ENCODE measurements around the gene TMEM204.
A peak's percentile ranks its signal among the peaks of the same experiment; 100 is the strongest.

The TMEM204 gene

GRCh38 chr16:1538804-1539520, 5.5 kb downstream of the TMEM204 start:
- no peak for DNase-seq (ENCODE audit: low read depth in 2 of 2)

- no peak for DNase-seq (ENCODE audit: low read depth in 2 of 2)
Observed at GRCh38 chr16:1539720-1540555, 6.5 kb downstream of the TMEM204 start.

- no peak for DNase-seq (ENCODE audit: low read depth in 2 of 2)
Observed at GRCh38 chr16:1540556-1540855, 7.0 kb downstream of the TMEM204 start.

GRCh38 chr16:1541293-1542165, 8.1 kb downstream of the TMEM204 start:
- DNase-seq (ENCODE audit: low read depth in 2 of 2) = no peak

GRCh38 chr16:1542166-1542500, 8.7 kb downstream of the TMEM204 start:
- no peak for DNase-seq (ENCODE audit: low read depth in 2 of 2)

GRCh38 chr16:1542533-1542932, 9.1 kb downstream of the TMEM204 start:
- no peak for DNase-seq (ENCODE audit: low read depth in 2 of 2)

- peak; percentile 49 to 51 for DNase-seq (ENCODE audit: low read depth in 2 of 2)
Observed at GRCh38 chr16:1543085-1543896, 9.8 kb downstream of the TMEM204 start.

- DNase-seq (ENCODE audit: low read depth in 2 of 2) = no peak
Observed at GRCh38 chr16:1545044-1546040, 11.9 kb downstream of the TMEM204 start.

GRCh38 chr16:1546430-1546829, 13.0 kb downstream of the TMEM204 start:
- no peak for DNase-seq (ENCODE audit: low read depth in 2 of 2)

- no peak for DNase-seq (ENCODE audit: low read depth in 2 of 2)
Observed at GRCh38 chr16:1548233-1548632, 14.8 kb downstream of the TMEM204 start.

- no peak for DNase-seq (ENCODE audit: low read depth in 2 of 2)
Observed at GRCh38 chr16:1548727-1549126, 15.3 kb downstream of the TMEM204 start.

GRCh38 chr16:1550069-1550468, 16.6 kb downstream of the TMEM204 start:
- no peak for DNase-seq (ENCODE audit: low read depth in 2 of 2)

GRCh38 chr16:1550696-1551095, 17.2 kb downstream of the TMEM204 start:
- no peak for DNase-seq (ENCODE audit: low read depth in 2 of 2)

- DNase-seq (ENCODE audit: low read depth in 2 of 2) = no peak
Observed at GRCh38 chr16:1551166-1551565, 17.7 kb downstream of the TMEM204 start.

GRCh38 chr16:1552129-1552528, 18.7 kb downstream of the TMEM204 start:
- no peak for DNase-seq (ENCODE audit: low read depth in 2 of 2)

GRCh38 chr16:1553946-1554825, 20.7 kb downstream of the TMEM204 start:
- no peak for DNase-seq (ENCODE audit: low read depth in 2 of 2)

- DNase-seq (ENCODE audit: low read depth in 2 of 2) = no peak
Observed at GRCh38 chr16:1554826-1555445, 21.5 kb downstream of the TMEM204 start.

- DNase-seq (ENCODE audit: low read depth in 2 of 2) = no peak
Observed at GRCh38 chr16:1556254-1556653, 22.8 kb downstream of the TMEM204 start.

GRCh38 chr16:1557074-1557473, 23.6 kb downstream of the TMEM204 start:
- DNase-seq (ENCODE audit: low read depth in 2 of 2) = no peak
